Chondrocyte (in vitro differentiated cells): ENCODE results near the gene ITGBL1. TPM values are rescaled to one million over a fixed set of nuclear protein-coding genes. Genes with fewer than 3 reads are reported as not detected.

Experiments used
- DNase-seq: peaks from one replicate; pipeline ENCODE4 v3.0.0; 2021; ENCODE audit warnings: mixed read lengths, low spot score
- H3K27ac Mint-ChIP-seq: one replicate; pipeline ENCODE4 v1.8.0; 2021; ENCODE audit warnings: mild to moderate bottlenecking, moderate library complexity, mixed read lengths; ENCODE audit not compliant: unreplicated experiment
- H3K27me3 Mint-ChIP-seq: 2 replicates; pipeline ENCODE4 v1.8.0; 2021; ENCODE audit warnings: low read depth, mixed read lengths
- H3K36me3 Mint-ChIP-seq: 2 replicates; pipeline ENCODE4 v1.8.0; 2021; ENCODE audit warnings: low read depth, mixed read lengths
- H3K4me1 Mint-ChIP-seq: 2 replicates; pipeline ENCODE4 v1.8.0; 2021; ENCODE audit warnings: low read depth, mild to moderate bottlenecking, mixed read lengths
- H3K4me3 Mint-ChIP-seq: one replicate; pipeline ENCODE4 v1.8.0; 2021; ENCODE audit warnings: mild to moderate bottlenecking, moderate library complexity, mixed read lengths; ENCODE audit not compliant: unreplicated experiment
- H3K9me3 Mint-ChIP-seq: 2 replicates; pipeline ENCODE4 v1.8.0; 2021; ENCODE audit warnings: low read depth, mixed read lengths
- total RNA-seq: library from RNA; stranded (reverse); gene quantifications from 3 replicates; pipeline ENCODE4 v1.2.1, GENCODE V29; 2021
- TF ChIP-seq, protein P1 (sequence below): fragments of 200-600 bp; sonication (generic); IDR thresholded peaks from 2 replicates; pipeline ENCODE4 v1.5.0; 2021; ENCODE audit warnings: antibody characterized with exemption, mild to moderate bottlenecking, moderate library complexity

The ITGBL1 gene
- total RNA-seq, 1 donor from 2014 or later = 407 TPM

- Mint-ChIP-seq H3K4me1 (peaks cover 59% of the 10 kb centered on the region), H3K9me3 (no peaks in the 10 kb centered on the region), H3K27me3 (no peaks in the 10 kb centered on the region), H3K36me3 (peaks cover 45% of the 10 kb centered on the region), H3K4me3 (no peak overlapping the region), H3K27ac (peak overlapping the region; percentile 77)
- TF ChIP-seq, protein P1, sequence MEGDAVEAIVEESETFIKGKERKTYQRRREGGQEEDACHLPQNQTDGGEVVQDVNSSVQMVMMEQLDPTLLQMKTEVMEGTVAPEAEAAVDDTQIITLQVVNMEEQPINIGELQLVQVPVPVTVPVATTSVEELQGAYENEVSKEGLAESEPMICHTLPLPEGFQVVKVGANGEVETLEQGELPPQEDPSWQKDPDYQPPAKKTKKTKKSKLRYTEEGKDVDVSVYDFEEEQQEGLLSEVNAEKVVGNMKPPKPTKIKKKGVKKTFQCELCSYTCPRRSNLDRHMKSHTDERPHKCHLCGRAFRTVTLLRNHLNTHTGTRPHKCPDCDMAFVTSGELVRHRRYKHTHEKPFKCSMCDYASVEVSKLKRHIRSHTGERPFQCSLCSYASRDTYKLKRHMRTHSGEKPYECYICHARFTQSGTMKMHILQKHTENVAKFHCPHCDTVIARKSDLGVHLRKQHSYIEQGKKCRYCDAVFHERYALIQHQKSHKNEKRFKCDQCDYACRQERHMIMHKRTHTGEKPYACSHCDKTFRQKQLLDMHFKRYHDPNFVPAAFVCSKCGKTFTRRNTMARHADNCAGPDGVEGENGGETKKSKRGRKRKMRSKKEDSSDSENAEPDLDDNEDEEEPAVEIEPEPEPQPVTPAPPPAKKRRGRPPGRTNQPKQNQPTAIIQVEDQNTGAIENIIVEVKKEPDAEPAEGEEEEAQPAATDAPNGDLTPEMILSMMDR = no peak
- no peak for DNase-seq
Measured at GRCh38 chr13:101706651-101707050, 254.2 kb downstream of the ITGBL1 start.

- TF ChIP-seq, protein P1 = no peak
- H3K27me3 Mint-ChIP-seq = no peaks in the 10 kb centered on the region
- H3K36me3 Mint-ChIP-seq = peaks cover 47% of the 10 kb centered on the region
Measured at GRCh38 chr13:101707659-101708058, 255.2 kb downstream of the ITGBL1 start.

GRCh38 chr13:101708115-101708514 is 255.6 kb downstream of the ITGBL1 start:
- Mint-ChIP-seq H3K4me3 (no peak overlapping the region), H3K4me1 (peaks cover 58% of the 10 kb centered on the region), H3K27me3 (no peaks in the 10 kb centered on the region), H3K27ac (peak overlapping the region; percentile 68), H3K36me3 (peaks cover 45% of the 10 kb centered on the region), H3K9me3 (no peaks in the 10 kb centered on the region)
- TF ChIP-seq, protein P1 = no peak
- DNase-seq = no peak

More at GRCh38 chr13:101707659-101708058, 255.2 kb downstream of the ITGBL1 start:
- Mint-ChIP-seq H3K4me1 (peaks cover 62% of the 10 kb centered on the region), H3K9me3 (no peaks in the 10 kb centered on the region), H3K4me3 (no peak overlapping the region), H3K27ac (peak overlapping the region; percentile 68)
- DNase-seq = no peak

DNA sequence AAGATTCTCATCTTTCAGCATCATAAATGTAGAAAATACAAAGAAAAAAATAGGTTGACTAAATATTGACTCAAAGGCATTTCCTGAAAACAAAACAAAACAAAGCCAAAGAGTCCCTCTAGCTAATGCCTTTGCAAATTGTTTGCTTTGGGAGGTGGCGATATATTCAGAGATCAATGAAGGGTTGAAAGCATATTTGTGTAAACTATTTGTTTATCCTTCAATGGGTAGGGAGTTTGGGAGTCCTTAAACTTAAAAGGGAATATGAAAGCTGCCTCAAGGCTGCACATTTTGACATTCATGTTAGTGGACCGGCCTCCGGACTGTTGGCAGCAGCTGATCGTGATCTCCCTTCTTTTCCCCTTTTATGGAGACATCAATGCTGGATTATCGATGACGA is 257.5 kb downstream of the ITGBL1 start:
- Mint-ChIP-seq H3K9me3 (no peaks in the 10 kb centered on the region), H3K36me3 (peaks cover 47% of the 10 kb centered on the region), H3K27ac (peak overlapping the region; percentile 43), H3K27me3 (no peaks in the 10 kb centered on the region), H3K4me1 (peaks cover 44% of the 10 kb centered on the region), H3K4me3 (no peak overlapping the region)
- no peak for DNase-seq
- TF ChIP-seq, protein P1 = no peak

DNA sequence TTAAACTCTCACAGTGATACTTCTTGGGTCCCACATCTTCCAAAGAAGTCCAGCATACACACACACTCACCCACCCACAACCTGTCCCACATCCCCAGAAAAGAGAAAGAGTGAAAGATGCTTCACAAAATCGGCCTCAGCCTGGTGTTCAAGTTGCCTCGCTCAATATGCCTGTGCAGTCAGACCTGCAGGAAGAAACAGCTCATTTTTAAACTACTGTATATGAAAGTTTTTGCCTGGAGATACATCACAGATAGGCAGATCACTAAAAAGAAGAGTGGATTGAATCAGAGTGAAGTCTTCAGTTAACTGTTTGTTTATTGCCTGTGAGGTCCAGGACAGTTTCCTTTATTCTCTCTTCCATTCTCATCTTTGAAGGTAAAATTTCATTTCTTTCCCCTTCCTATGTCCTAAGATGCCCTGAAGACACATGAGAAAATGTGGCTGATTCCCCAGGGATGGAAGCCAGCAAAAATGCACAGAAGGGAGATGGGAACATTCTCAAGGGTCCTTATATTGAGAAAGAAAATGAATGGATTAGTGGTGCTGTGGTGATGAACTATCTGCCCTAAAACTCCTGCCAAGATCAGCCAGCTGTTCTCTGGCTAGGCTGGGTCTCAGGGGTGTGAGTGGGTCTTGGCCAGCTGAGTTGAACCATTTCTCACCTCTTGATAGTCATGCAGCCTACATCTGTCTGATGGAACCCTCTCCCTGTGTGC is 259.0 kb downstream of the ITGBL1 start:
- no peaks in the 10 kb centered on the region for H3K9me3 Mint-ChIP-seq
- H3K4me3 Mint-ChIP-seq = no peak overlapping the region
- H3K27me3 Mint-ChIP-seq = no peaks in the 10 kb centered on the region
- peaks cover 32% of the 10 kb centered on the region for H3K4me1 Mint-ChIP-seq
- H3K36me3 Mint-ChIP-seq = peaks cover 55% of the 10 kb centered on the region
- peak overlapping the region; percentile 18 for H3K27ac Mint-ChIP-seq
- DNase-seq = no peak
- TF ChIP-seq, protein P1 = no peak
